IMR-90 (cell line): ENCODE results near the gene BCAP31. TPM values are rescaled to one million over a fixed set of nuclear protein-coding genes. Genes with fewer than 3 reads are reported as not detected.
"Not testable (repeated sequence)": the region's sequence is repeated elsewhere in the genome, so short reads cannot be mapped to it uniquely, and the experiment has no call there.

Experiments used
- ATAC-seq: fragments of 200-7000 bp; cut with Tn5 transposase; 2 replicates; pipeline ENCODE4 v1.9.1; 2020; ENCODE audit warnings: low read depth, mild to moderate bottlenecking, moderate library complexity
- BruUV-seq: library from RNA; stranded (reverse); fragments of 400-500 nt; replicated peaks from 2 replicates; lab custom pipeline; 2021; lab: Mats Ljungman, UMichigan
- CTCF ChIA-PET: fragments of 300-600 bp; formaldehyde crosslinking; extraction: SDS; loops from one replicate; lab custom pipeline; 2021; ENCODE audit warnings: antibody characterized with exemption; lab: Yijun Ruan, JAX
- POLR2A ChIA-PET: fragments of 300-600 bp; sonication (Branson Sonifier 250); formaldehyde crosslinking; loops from one replicate; lab custom pipeline; 2022; ENCODE audit warnings: antibody characterized with exemption; ENCODE audit not compliant: unreplicated experiment; lab: Charles Lee
- DNase-seq: peaks from one replicate; pipeline ENCODE4 v3.0.0; 2013
- H2AFZ ChIP-seq: replicated peaks from 2 replicates; pipeline ENCODE3; 2013; ENCODE audit warnings: low read length, mild to moderate bottlenecking; ENCODE audit not compliant: poor library complexity
- H2AK5ac ChIP-seq: 2 replicates; pipeline ENCODE4 v1.6.1; 2013; ENCODE audit warnings: low read depth, low read length, inconsistent platforms
- H2AK9ac ChIP-seq: replicated peaks from 2 replicates; pipeline ENCODE3; 2013; ENCODE audit warnings: mild to moderate bottlenecking, low read depth, low read length, moderate library complexity; ENCODE audit not compliant: poor library complexity
- H2BK120ac ChIP-seq: 2 replicates; pipeline ENCODE4 v1.6.1; 2013; ENCODE audit warnings: low read depth, low read length, inconsistent platforms
- H2BK15ac ChIP-seq: 3 replicates; pipeline ENCODE4 v1.6.1; 2013; ENCODE audit warnings: low read depth, low read length, inconsistent platforms
- H2BK20ac ChIP-seq: 2 replicates; pipeline ENCODE4 v1.6.1; 2013; ENCODE audit warnings: low read depth, mild to moderate bottlenecking, inconsistent platforms, low read length, moderate library complexity
- H2BK5ac ChIP-seq: 2 replicates; pipeline ENCODE4 v1.6.1; 2013; ENCODE audit warnings: mild to moderate bottlenecking, low read depth, low read length, inconsistent platforms; ENCODE audit not compliant: poor library complexity, severe bottlenecking
- H3K14ac ChIP-seq: replicated peaks from 2 replicates; pipeline ENCODE4 v1.6.1; 2013; ENCODE audit warnings: low read depth, low read length, inconsistent platforms
- H3K18ac ChIP-seq: 2 replicates; pipeline ENCODE4 v1.6.1; 2013; ENCODE audit warnings: low read depth, low read length, control low read depth
- H3K23ac ChIP-seq: 2 replicates; pipeline ENCODE4 v1.6.1; 2013; ENCODE audit warnings: low read depth, low read length, inconsistent platforms
- H3K27ac ChIP-seq: 2 replicates; pipeline ENCODE4 v1.5.1; 2013; ENCODE audit warnings: mild to moderate bottlenecking, control low read depth, low read length; ENCODE audit not compliant: insufficient read depth
- H3K27me3 ChIP-seq: 2 replicates; pipeline ENCODE4 v1.6.1; 2013; ENCODE audit warnings: low read length; ENCODE audit not compliant: control insufficient read depth, insufficient read depth
- H3K36me3 ChIP-seq: 2 replicates; pipeline ENCODE4 v1.6.1; 2013; ENCODE audit warnings: low read length, mixed read lengths; ENCODE audit not compliant: control insufficient read depth, insufficient read depth
- H3K4ac ChIP-seq: 2 replicates; pipeline ENCODE4 v1.6.1; 2013; ENCODE audit warnings: low read depth, low read length, inconsistent platforms
- H3K4me1 ChIP-seq: 2 replicates; pipeline ENCODE4 v1.6.1; 2013; ENCODE audit warnings: low read length, mixed read lengths; ENCODE audit not compliant: control insufficient read depth, insufficient read depth
- H3K4me2 ChIP-seq: 2 replicates; pipeline ENCODE4 v1.6.1; 2013; ENCODE audit warnings: low read depth, mild to moderate bottlenecking, control low read depth, low read length, moderate library complexity
- H3K4me3 ChIP-seq: 2 replicates; pipeline ENCODE4 v1.5.1; 2013; ENCODE audit warnings: low read depth, mild to moderate bottlenecking, control low read depth, low read length, moderate library complexity; ENCODE audit not compliant: insufficient read depth
- H3K56ac ChIP-seq: 2 replicates; pipeline ENCODE4 v1.6.1; 2013; ENCODE audit warnings: low read length, inconsistent platforms; ENCODE audit not compliant: insufficient read depth; ENCODE audit errors: extremely low read depth
- H3K79me1 ChIP-seq, 2 experiments: 2 replicates each; pipeline ENCODE4 v1.6.1; 2013; ENCODE audit warnings: low read length in 2 of 2, inconsistent platforms in 1 of 2, low read depth in 1 of 2
- H3K9ac ChIP-seq: 2 replicates; pipeline ENCODE4 v1.6.1; 2013; ENCODE audit warnings: low read depth, low read length, control low read depth
- H3K9me1 ChIP-seq: 2 replicates; pipeline ENCODE4 v1.6.1; 2013; ENCODE audit warnings: low read length, inconsistent platforms; ENCODE audit not compliant: insufficient read depth
- H3K9me3 ChIP-seq: 2 replicates; pipeline ENCODE4 v1.6.1; 2013; ENCODE audit warnings: low read length; ENCODE audit not compliant: control insufficient read depth, insufficient read depth
- H4K20me1 ChIP-seq: 2 replicates; pipeline ENCODE4 v1.6.1; 2013; ENCODE audit warnings: low read length, inconsistent platforms; ENCODE audit not compliant: insufficient read depth
- H4K5ac ChIP-seq: 2 replicates; pipeline ENCODE4 v1.6.1; 2013; ENCODE audit warnings: mild to moderate bottlenecking, low read depth, low read length, control low read depth
- H4K8ac ChIP-seq, 2 experiments: 2 replicates each; pipeline ENCODE4 v1.6.1; 2013; ENCODE audit warnings: low read depth in 2 of 2, low read length in 2 of 2, control low read depth in 1 of 2, inconsistent platforms in 1 of 2
- H4K91ac ChIP-seq: 2 replicates; pipeline ENCODE4 v1.6.1; 2013; ENCODE audit warnings: low read depth, low read length, inconsistent platforms; ENCODE audit not compliant: insufficient read depth
- BHLHE40 ChIP-seq: fragments of 150-350 bp; IDR thresholded peaks from 2 replicates; pipeline ENCODE4 v1.6.1; 2016; ENCODE audit warnings: mild to moderate bottlenecking, low read depth, low read length
- WGBS, 2 experiments: methylation state at CpG; one replicate each; pipeline versions ENCODE4 v1.1.5 to v1.1.7; 2013; ENCODE audit warnings: missing lambda C conversion rate in 2 of 2; ENCODE audit not compliant: insufficient read length in 1 of 2; ENCODE audit errors: extremely low coverage in 2 of 2; 5-methylcytosine and 5-hydroxymethylcytosine counted together
- dilution Hi-C: fragments of 300-500 bp; cut with HindIII; formaldehyde crosslinking; loops from one replicate; pipeline ENCODE4 v1.14.3; 2018; ENCODE audit warnings: low sequenced_read_pairs; ENCODE audit not compliant: unreplicated experiment
- in situ Hi-C: fragments of 300-500 bp; cut with MboI; formaldehyde crosslinking; loops from 3 replicates; pipeline ENCODE4 v1.14.3; 2019; ENCODE audit warnings: low sequenced_read_pairs, inconsistent platforms, mixed read lengths
- intact Hi-C: fragments of 100-400 bp; cut with micrococcal nuclease; formaldehyde crosslinking; loops from 2 replicates; pipeline ENCODE4 v1.10.0; 2022
- polyA plus RNA-seq, 3 experiments: library from polyadenylated mRNA; depleted of rRNA; stranded (reverse); fragments of >200 nt; gene quantifications; 2 replicates each; pipeline ENCODE4 v1.2.3, GENCODE V29; 2012; ENCODE audit warnings: low replicate concordance in 1 of 3
- total RNA-seq: library from RNA; depleted of rRNA; stranded (reverse); fragments of >200 nt; gene quantifications from 2 replicates; pipeline ENCODE4 v1.2.3, GENCODE V29; 2012

Gene BCAP31
- total and polyA plus RNA-seq, 2 of the 4 experiments (the other 2 are of a cell fraction) = 125 to 244 TPM

- H4K8ac ChIP-seq = no peak overlapping the region
- H2AFZ ChIP-seq = no peak overlapping the region
- no peak overlapping the region for H2BK15ac ChIP-seq
- H3K23ac ChIP-seq = no peak overlapping the region
- in situ Hi-C loops = no loop called here
- POLR2A ChIA-PET = no interaction called here
- no peak overlapping the region for H3K27ac ChIP-seq
- CTCF ChIA-PET = no interaction called here
- WGBS, 2 experiments = 70% methylated on average over 2 of the region's 21 CpGs; no CpG with 5 or more reads in 1 of the 2 experiments
- peaks cover 3% of the 10 kb centered on the region; the same call in 1 of the 2 replicates for H3K27me3 ChIP-seq
- TF ChIP-seq BHLHE40 = no peak
- H4K20me1 ChIP-seq = peaks cover 3% of the 10 kb centered on the region
- intact Hi-C loops = no loop called here
- no peak overlapping the region for H3K4ac ChIP-seq
- no peaks in the 10 kb centered on the region for H3K36me3 ChIP-seq
- H3K14ac ChIP-seq = no peak overlapping the region
- H4K5ac ChIP-seq = no peak overlapping the region
- no peak overlapping the region for H2BK5ac ChIP-seq
- H2BK20ac ChIP-seq = no peak overlapping the region
- no peak for ATAC-seq
- no peak overlapping the region for H2AK5ac ChIP-seq
- no peak overlapping the region for H2BK120ac ChIP-seq
- no peak overlapping the region for H2AK9ac ChIP-seq
- peaks cover 8% of the 10 kb centered on the region; the same call in 1 of the 2 replicates for H3K9me3 ChIP-seq
- H3K4me2 ChIP-seq = no peak overlapping the region
- 0 out of 4 replicates have a peak, but pooled peaks cover 0 to 2% of the 10 kb centered on the region in 2 experiments for H3K79me1 ChIP-seq
- no peak overlapping the region for H3K4me3 ChIP-seq
- H3K56ac ChIP-seq = no peak overlapping the region
- dilution Hi-C loops = no loop called here
- peaks cover under 1% of the 10 kb centered on the region for H3K4me1 ChIP-seq
- no peak overlapping the region for H3K18ac ChIP-seq
- DNase-seq = no peak
- no peak overlapping the region for H4K91ac ChIP-seq
- 0 out of 2 replicates have a peak, but pooled peaks cover 1% of the 10 kb centered on the region for H3K9me1 ChIP-seq
- no TSS peak for BruUV-seq
- H3K9ac ChIP-seq = no peak overlapping the region
These were observed 39.6 kb downstream of the BCAP31 start for GRCh38 chrX:153684467-153685155.

- H3K4me1 ChIP-seq, H3K4ac ChIP-seq, H3K56ac ChIP-seq, H4K5ac ChIP-seq, H3K18ac ChIP-seq, H3K27me3 ChIP-seq, H2BK5ac ChIP-seq, POLR2A ChIA-PET, H2BK20ac ChIP-seq, H4K91ac ChIP-seq, intact Hi-C loops, H3K79me1 ChIP-seq, BruUV-seq, H3K23ac ChIP-seq, H2AK9ac ChIP-seq, H3K14ac ChIP-seq, H3K4me2 ChIP-seq, DNase-seq, H3K27ac ChIP-seq, CTCF ChIA-PET, H2AK5ac ChIP-seq, in situ Hi-C loops, ATAC-seq, H3K9me1 ChIP-seq, H3K9me3 ChIP-seq, H2BK15ac ChIP-seq, H3K9ac ChIP-seq, H4K8ac ChIP-seq, dilution Hi-C loops, H3K4me3 ChIP-seq, H3K36me3 ChIP-seq, H4K20me1 ChIP-seq, H2BK120ac ChIP-seq, H2AFZ ChIP-seq: not testable (repeated sequence)
- 91% methylated on average over 4 of the region's 8 CpGs; no CpG with 5 or more reads in 1 of the 2 experiments for WGBS, 2 experiments
These were observed 40.7 kb downstream of the BCAP31 start for GRCh38 chrX:153683486-153683885.
